H1 (cell line): ENCODE results near the gene CRABP2. TPM values are rescaled to one million over a fixed set of nuclear protein-coding genes. Genes with fewer than 3 reads are reported as not detected.
A peak's percentile ranks its signal among the peaks of the same experiment; 100 is the strongest.

Experiments
- CTCF ChIA-PET: fragments of 300-600 bp; sonication (Branson Sonifier 250); formaldehyde crosslinking; loops from one replicate; lab custom pipeline; 2021; ENCODE audit not compliant: partially characterized antibody; lab: Charles Lee
- POLR2A ChIA-PET: fragments of 300-600 bp; sonication (Branson Sonifier 250); formaldehyde crosslinking; loops from one replicate; lab custom pipeline; 2021; ENCODE audit warnings: inconsistent platforms; ENCODE audit not compliant: partially characterized antibody; lab: Charles Lee
- DNase-seq, 2 experiments: peaks; one replicate each; pipeline versions ENCODE4 v3.0.0 to v3.0.0-alpha.2; 2010 to 2022; ENCODE audit warnings: low spot score in 2 of 2, low read depth in 1 of 2, mixed read lengths in 1 of 2
- FAIRE-seq: peaks from 2 replicates; lab custom pipeline; 2011; peaks lifted over from hg19 to GRCh38; lab: Jason Lieb, UNC
- H2AFZ ChIP-seq: 2 replicates; pipeline ENCODE4 v1.8.1; 2012; ENCODE audit warnings: low read length, inconsistent platforms
- H2AK5ac ChIP-seq: 2 replicates; pipeline ENCODE4 v1.6.1; 2013; ENCODE audit warnings: low read depth, low read length
- H2BK120ac ChIP-seq: replicated peaks from 2 replicates; pipeline ENCODE3; 2013; ENCODE audit warnings: low read depth, low read length, inconsistent platforms
- H2BK12ac ChIP-seq: 2 replicates; pipeline ENCODE4 v1.6.1; 2013; ENCODE audit warnings: low read depth, low read length
- H2BK15ac ChIP-seq: 2 replicates; pipeline ENCODE4 v1.6.1; 2013; ENCODE audit warnings: low read length
- H2BK20ac ChIP-seq: 2 replicates; pipeline ENCODE4 v1.6.1; 2013; ENCODE audit warnings: low read length
- H2BK5ac ChIP-seq: 2 replicates; pipeline ENCODE4 v1.6.1; 2013; ENCODE audit warnings: low read depth, low read length
- H3K14ac ChIP-seq: 2 replicates; pipeline ENCODE4 v1.6.1; 2013; ENCODE audit warnings: inconsistent platforms; ENCODE audit not compliant: insufficient read length
- H3K18ac ChIP-seq: 2 replicates; pipeline ENCODE4 v1.6.1; 2013; ENCODE audit warnings: low read length; ENCODE audit errors: extremely low read depth
- H3K23ac ChIP-seq: 2 replicates; pipeline ENCODE4 v1.6.1; 2013; ENCODE audit warnings: inconsistent platforms; ENCODE audit not compliant: insufficient read length
- H3K23me2 ChIP-seq: 2 replicates; pipeline ENCODE4 v1.6.1; 2013; ENCODE audit warnings: low read depth, low read length
- H3K27ac ChIP-seq: 2 replicates; pipeline ENCODE4 v1.6.1; 2011; ENCODE audit warnings: low read depth, low read length, inconsistent platforms
- H3K27me3 ChIP-seq, 4 experiments: replicated peaks in 1 of 4; 1 replicate in 1 of 4; 2 replicates in 3 of 4; pipeline versions ENCODE4 v1.6.1 to v1.8.1; 2011 to 2013; ENCODE audit warnings: low read length in 3 of 4, mild to moderate bottlenecking in 3 of 4, inconsistent platforms in 2 of 4, mixed read lengths in 2 of 4, moderate library complexity in 1 of 4; ENCODE audit not compliant: control insufficient read depth in 3 of 4, insufficient read depth in 3 of 4; ENCODE audit errors: extremely low read depth in 1 of 4
- H3K36me3 ChIP-seq, 4 experiments: 2 replicates each; pipeline versions ENCODE4 v1.6.1 to v1.8.1; 2011 to 2013; ENCODE audit warnings: mild to moderate bottlenecking in 4 of 4, low read length in 3 of 4, moderate library complexity in 2 of 4, control low read depth in 1 of 4, inconsistent platforms in 1 of 4; ENCODE audit not compliant: insufficient read depth in 4 of 4, control insufficient read depth in 2 of 4
- H3K4ac ChIP-seq: replicated peaks from 2 replicates; pipeline ENCODE3; 2013; ENCODE audit warnings: low read length, low read depth, mixed read lengths, inconsistent platforms; ENCODE audit not compliant: insufficient read length
- H3K4me1 ChIP-seq, 4 experiments: replicated peaks in 1 of 4; 1 replicate in 1 of 4; 2 replicates in 3 of 4; pipeline versions ENCODE4 v1.6.1 to v1.8.1; 2011 to 2013; ENCODE audit warnings: low read length in 3 of 4, inconsistent platforms in 2 of 4, mixed read lengths in 1 of 4; ENCODE audit not compliant: insufficient read depth in 4 of 4, control insufficient read depth in 3 of 4
- H3K4me2 ChIP-seq, 2 experiments: 2 replicates each; pipeline versions ENCODE4 v1.6.1 to v1.8.1; 2011 to 2013; ENCODE audit warnings: low read depth in 2 of 2, low read length in 2 of 2, control low read depth in 1 of 2, inconsistent platforms in 1 of 2, mild to moderate bottlenecking in 1 of 2; ENCODE audit not compliant: insufficient read depth in 1 of 2
- H3K4me3 ChIP-seq, 4 experiments: fragments of 200-600, 300-600 bp in 1 of 4; sonication (generic), shearing (Covaris generic), sonication (Bioruptor Twin) in 1 of 4; 2 replicates each; pipeline versions ENCODE4 v1.5.1 to v1.8.1; 2011 to 2016; ENCODE audit warnings: low read length in 4 of 4, low read depth in 3 of 4, control low read depth in 2 of 4, inconsistent platforms in 2 of 4, mild to moderate bottlenecking in 2 of 4, mixed read lengths in 1 of 4, moderate library complexity in 1 of 4; ENCODE audit not compliant: insufficient read depth in 2 of 4; ENCODE audit errors: extremely low read depth in 1 of 4
- H3K56ac ChIP-seq: replicated peaks from 2 replicates; pipeline ENCODE3; 2013; ENCODE audit warnings: low read depth, mild to moderate bottlenecking, mixed read lengths, low read length, inconsistent platforms; ENCODE audit not compliant: insufficient read length
- H3K79me1 ChIP-seq: 2 replicates; pipeline ENCODE4 v1.6.1; 2013; ENCODE audit warnings: low read depth, low read length, control low read depth
- H3K79me2 ChIP-seq, 2 experiments: 2 replicates each; pipeline versions ENCODE4 v1.6.1 to v1.8.1; 2012 to 2013; ENCODE audit warnings: low read length in 2 of 2, mild to moderate bottlenecking in 2 of 2, inconsistent platforms in 1 of 2; ENCODE audit not compliant: insufficient read depth in 2 of 2, control insufficient read depth in 1 of 2
- H3K9ac ChIP-seq, 4 experiments: replicated peaks in 1 of 4; 1 replicate in 1 of 4; 2 replicates in 3 of 4; pipeline versions ENCODE4 v1.6.1 to v1.8.1; 2011 to 2013; ENCODE audit warnings: low read depth in 3 of 4, low read length in 3 of 4, control low read depth in 2 of 4, mild to moderate bottlenecking in 2 of 4, moderate library complexity in 2 of 4, inconsistent platforms in 1 of 4; ENCODE audit errors: extremely low read depth in 1 of 4
- H3K9me3 ChIP-seq, 2 experiments: 2 replicates each; pipeline versions ENCODE4 v1.6.1 to v1.8.1; 2012 to 2013; ENCODE audit warnings: mild to moderate bottlenecking in 2 of 2, moderate library complexity in 2 of 2, control low read depth in 1 of 2, inconsistent platforms in 1 of 2, low read depth in 1 of 2, low read length in 1 of 2, mixed read lengths in 1 of 2; ENCODE audit not compliant: insufficient read depth in 2 of 2
- H4K20me1 ChIP-seq, 2 experiments: replicated peaks in 1 of 2; 2 replicates each; pipeline versions ENCODE3 to v1.8.1; 2011 to 2013; ENCODE audit warnings: inconsistent platforms in 2 of 2, low read length in 2 of 2, mild to moderate bottlenecking in 1 of 2; ENCODE audit not compliant: insufficient read depth in 2 of 2, control insufficient read depth in 1 of 2
- H4K5ac ChIP-seq: 2 replicates; pipeline ENCODE4 v1.6.1; 2013; ENCODE audit warnings: low read length, low read depth, mixed read lengths, inconsistent platforms; ENCODE audit not compliant: insufficient read length
- H4K8ac ChIP-seq: 2 replicates; pipeline ENCODE4 v1.8.0; 2013; ENCODE audit warnings: mild to moderate bottlenecking, moderate library complexity, low read length, inconsistent platforms; ENCODE audit not compliant: insufficient read depth; ENCODE audit errors: extremely low read depth
- H4K91ac ChIP-seq: replicated peaks from 2 replicates; pipeline ENCODE3; 2013; ENCODE audit warnings: low read length, mixed read lengths, inconsistent platforms; ENCODE audit not compliant: insufficient read length
- CTBP2 ChIP-seq: IDR thresholded peaks from 2 replicates; pipeline ENCODE4 v1.7.0; 2011; ENCODE audit warnings: borderline replicate concordance, mild to moderate bottlenecking, moderate library complexity, mixed read lengths, low read length; ENCODE audit not compliant: insufficient read depth, insufficient read length
- GTF2F1 ChIP-seq: IDR thresholded peaks from 2 replicates; pipeline ENCODE4 v1.6.1; 2012; ENCODE audit warnings: low read depth, low read length, improper control_type of control experiment, borderline replicate concordance
- KDM4A ChIP-seq: IDR thresholded peaks from one replicate; pipeline ENCODE4 v1.7.1; 2012; ENCODE audit warnings: low read depth, mild to moderate bottlenecking, moderate library complexity, low read length, inconsistent platforms; ENCODE audit not compliant: severe bottlenecking
- SUZ12 ChIP-seq: fragments of 200-600 bp; sonication (generic); IDR thresholded peaks from 2 replicates; pipeline ENCODE4 v1.6.1; 2012; ENCODE audit warnings: mild to moderate bottlenecking, inconsistent platforms, low read length, moderate library complexity, mixed read lengths
- WGBS, 2 experiments: shearing (Covaris generic) in 1 of 2; methylation state at CpG; one replicate each; pipeline versions ENCODE4 v1.1.6 to v1.1.7; 2013 to 2015; ENCODE audit warnings: low lambda C conversion rate in 2 of 2, mixed read lengths in 2 of 2, inconsistent platforms in 1 of 2, low coverage in 1 of 2, missing lambda C conversion rate in 1 of 2; ENCODE audit not compliant: insufficient replicate concordance in 2 of 2, insufficient coverage in 1 of 2, insufficient read length in 1 of 2; ENCODE audit errors: extremely low coverage in 1 of 2, missing lambda C conversion rate in 1 of 2; 5-methylcytosine and 5-hydroxymethylcytosine counted together
- polyA plus RNA-seq, 7 experiments: library from polyadenylated mRNA; depleted of rRNA in 3 of 7; stranded (reverse) in 5 of 7; unstranded in 2 of 7; fragments of >200 nt in 5 of 7; fragments of 200-250 nt in 2 of 7; gene quantifications; 1 replicate in 5 of 7; 2 replicates in 1 of 7; 4 replicates in 1 of 7; pipeline versions ENCODE4 v1.2.1 to v1.2.3, GENCODE V29; 2011 to 2013; ENCODE audit warnings: missing spikeins in 2 of 7, mixed read lengths in 2 of 7
- total RNA-seq: library from RNA; stranded (reverse); fragmentation: NEBNext Ultra II Directional; extraction: Animal tissue kit (Norgen Biotek cat#: 25700); gene quantifications from 2 replicates; pipeline ENCODE4 v1.2.1, GENCODE V29; 2021
- TF ChIP-seq, protein P1 (sequence below): IDR thresholded peaks from 2 replicates; pipeline ENCODE4 v1.6.1; 2011; ENCODE audit warnings: low read length, improper control_type of control experiment

CRABP2 gene
- total and polyA plus RNA-seq, 2 of the 8 experiments (the other 6 are each of a cell fraction or from before 2014, with no cell fraction given): 69.2 to 119 TPM

DNA sequence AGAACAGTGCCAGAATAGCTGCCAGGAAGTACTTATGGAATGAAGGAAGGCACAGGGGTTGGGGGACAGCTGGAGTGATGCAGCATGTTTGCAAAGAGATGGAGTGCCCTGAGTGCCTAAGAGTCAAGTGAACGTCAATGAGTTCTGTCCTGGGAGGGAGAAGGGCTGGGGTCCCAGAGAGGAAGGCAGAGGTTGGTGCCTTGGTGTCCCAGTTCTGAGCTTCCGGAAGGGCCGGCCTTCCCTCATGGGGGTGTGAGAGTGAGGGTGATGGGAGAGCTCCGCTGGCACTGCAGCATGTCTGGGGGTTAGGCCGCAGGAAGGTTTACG lies 45.8 kb downstream of the CRABP2 start:
- Histone ChIP-seq H4K91ac (peak overlapping the region; percentile 12), H4K8ac (peak overlapping the region; percentile 90; the same call in 1 of the 2 replicates), H4K5ac (no peak overlapping the region), H2BK15ac (peak overlapping the region; percentile 94), H3K36me3 (no peaks in the 10 kb centered on the region), H3K4ac (no peak overlapping the region), H2BK5ac (peak overlapping the region; percentile 62; the same call in 1 of the 2 replicates), H2BK120ac (no peak overlapping the region), H3K79me1 (no peaks in the 10 kb centered on the region), H3K27me3 (peaks cover 2 to 47% (median 34%) of the 10 kb centered on the region in 4 experiments), H2AFZ (no peak overlapping the region; the same call in 1 of the 2 replicates), H3K4me2 (peak overlapping the region in 1 of 2 experiments; percentile 18; a peak in 2 of 4 replicates)
- no peak for DNase-seq
- FAIRE-seq: no peak
- 40% methylated on average over 6 of the region's 6 CpGs; no CpG with 5 or more reads in 1 of the 2 experiments for WGBS, 2 experiments
- POLR2A ChIA-PET: interaction anchor here (0.6 to 12.0 kb wide), 7 partner anchors 9 to 229 kb away, joined by 3 to 419 read pairs (median 7); partner anchors contain the start of genes CRABP2 and NES
- no peak for TF ChIP-seq GTF2F1
- TF ChIP-seq SUZ12: no peak
- TF ChIP-seq, protein P1, sequence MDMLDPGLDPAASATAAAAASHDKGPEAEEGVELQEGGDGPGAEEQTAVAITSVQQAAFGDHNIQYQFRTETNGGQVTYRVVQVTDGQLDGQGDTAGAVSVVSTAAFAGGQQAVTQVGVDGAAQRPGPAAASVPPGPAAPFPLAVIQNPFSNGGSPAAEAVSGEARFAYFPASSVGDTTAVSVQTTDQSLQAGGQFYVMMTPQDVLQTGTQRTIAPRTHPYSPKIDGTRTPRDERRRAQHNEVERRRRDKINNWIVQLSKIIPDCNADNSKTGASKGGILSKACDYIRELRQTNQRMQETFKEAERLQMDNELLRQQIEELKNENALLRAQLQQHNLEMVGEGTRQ: no peak
- no peak for TF ChIP-seq KDM4A
- no peak for TF ChIP-seq CTBP2
- TF ChIP-seq, all 59 proteins: peak for 0
- no peaks in the 10 kb centered on the region for H3K79me2 ChIP-seq
- CTCF ChIA-PET: interaction anchor here (0.5 to 66.0 kb wide), 20 partner anchors 8 to 259 kb away, joined by 3 to 4284 read pairs (median 4); partner anchors contain the start of genes BCAN, CRABP2, HAPLN2 and ISG20L2
- no peak overlapping the region for H3K27ac ChIP-seq
- no peak overlapping the region for H3K56ac ChIP-seq
- H3K9ac ChIP-seq: no peak overlapping the region
- H3K4me1 ChIP-seq: peaks cover 20 to 47% (median 41%) of the 10 kb centered on the region in 4 experiments
- H2AK5ac ChIP-seq: no peak overlapping the region
- peak overlapping the region; percentile 68; the same call in 1 of the 2 replicates for H2BK12ac ChIP-seq
- H3K18ac ChIP-seq: no peak overlapping the region
- no peak overlapping the region for H3K23ac ChIP-seq
- H3K9me3 ChIP-seq: no peaks in the 10 kb centered on the region
- no peak overlapping the region for H3K14ac ChIP-seq
- no peak overlapping the region for H3K4me3 ChIP-seq
- no peaks in the 10 kb centered on the region for H4K20me1 ChIP-seq
- H2BK20ac ChIP-seq: peak overlapping the region; percentile 61; the same call in 1 of the 2 replicates
- H3K23me2 ChIP-seq: peaks cover 11% of the 10 kb centered on the region
